ENCODE results near the gene SSR4. TPM values are rescaled to one million over a fixed set of nuclear protein-coding genes. Genes with fewer than 3 reads are reported as not detected.
A peak's percentile ranks its signal among the peaks of the same experiment; 100 is the strongest.

Gene SSR4
- total RNA-seq, 1 donor from 2014 or later, result 243 TPM

- DNase-seq (ENCODE audit: low spot score, unreplicated experiment), result no peak
- Mint-ChIP-seq H3K9me3 (ENCODE audit: low read depth) (peaks cover 3% of the 10 kb centered on the region), H3K4me3 (ENCODE audit: low read depth) (no peak overlapping the region), H3K4me1 (ENCODE audit: low read depth) (no peaks in the 10 kb centered on the region), H3K27me3 (peaks cover 43% of the 10 kb centered on the region), H3K27ac (no peak overlapping the region), H3K36me3 (ENCODE audit: insufficient read depth) (no peaks in the 10 kb centered on the region)
- no peak for TF ChIP-seq CTCF (IDR thresholded peaks at IDR 0.05; ENCODE audit: unreplicated experiment)
Measured at GRCh38 chrX:153825042-153825441, 30.6 kb downstream of the SSR4 start.

- TF ChIP-seq CTCF (IDR thresholded peaks at IDR 0.05; ENCODE audit: unreplicated experiment), result no peak
- Mint-ChIP-seq H3K9me3 (ENCODE audit: low read depth) (no peaks in the 10 kb centered on the region), H3K36me3 (ENCODE audit: insufficient read depth) (no peaks in the 10 kb centered on the region), H3K4me1 (ENCODE audit: low read depth) (no peaks in the 10 kb centered on the region), H3K27me3 (peaks cover 54% of the 10 kb centered on the region), H3K27ac (no peak overlapping the region), H3K4me3 (ENCODE audit: low read depth) (no peak overlapping the region)
- DNase-seq (ENCODE audit: low spot score, unreplicated experiment), result no peak
Measured at GRCh38 chrX:153827016-153827415, 32.5 kb downstream of the SSR4 start.

GRCh38 chrX:153827903-153828302 is 33.4 kb downstream of the SSR4 start:
- H3K9me3 Mint-ChIP-seq (ENCODE audit: low read depth), result peaks cover 3% of the 10 kb centered on the region
- H3K4me1 Mint-ChIP-seq (ENCODE audit: low read depth), result no peaks in the 10 kb centered on the region
- H3K27me3 Mint-ChIP-seq, result peaks cover 58% of the 10 kb centered on the region
- H3K27ac Mint-ChIP-seq, result no peak overlapping the region
- no peaks in the 10 kb centered on the region for H3K36me3 Mint-ChIP-seq (ENCODE audit: insufficient read depth)
- no peak for DNase-seq (ENCODE audit: low spot score, unreplicated experiment)
- no peak for TF ChIP-seq CTCF (IDR thresholded peaks at IDR 0.05; ENCODE audit: unreplicated experiment)
- H3K4me3 Mint-ChIP-seq (ENCODE audit: low read depth), result no peak overlapping the region

GRCh38 chrX:153828308-153828707 is 33.8 kb downstream of the SSR4 start:
- Mint-ChIP-seq H3K4me1 (ENCODE audit: low read depth) (no peaks in the 10 kb centered on the region), H3K27ac (no peak overlapping the region), H3K4me3 (ENCODE audit: low read depth) (no peak overlapping the region), H3K27me3 (peaks cover 62% of the 10 kb centered on the region), H3K9me3 (ENCODE audit: low read depth) (peaks cover 3% of the 10 kb centered on the region), H3K36me3 (ENCODE audit: insufficient read depth) (no peaks in the 10 kb centered on the region)
- no peak for TF ChIP-seq CTCF (IDR thresholded peaks at IDR 0.05; ENCODE audit: unreplicated experiment)
- DNase-seq (ENCODE audit: low spot score, unreplicated experiment), result no peak

GRCh38 chrX:153828723-153829548 is 34.5 kb downstream of the SSR4 start:
- no peak for TF ChIP-seq CTCF (IDR thresholded peaks at IDR 0.05; ENCODE audit: unreplicated experiment)
- no peak overlapping the region for H3K27ac Mint-ChIP-seq
- DNase-seq (ENCODE audit: low spot score, unreplicated experiment), result no peak
- H3K4me1 Mint-ChIP-seq (ENCODE audit: low read depth), result no peaks in the 10 kb centered on the region
- H3K9me3 Mint-ChIP-seq (ENCODE audit: low read depth), result peaks cover 3% of the 10 kb centered on the region
- H3K4me3 Mint-ChIP-seq (ENCODE audit: low read depth), result peak overlapping the region; percentile 31
- H3K36me3 Mint-ChIP-seq (ENCODE audit: insufficient read depth), result no peaks in the 10 kb centered on the region
- H3K27me3 Mint-ChIP-seq, result peaks cover 57% of the 10 kb centered on the region
